ENCODE measurements around the gene DGKI.

DGKI gene

DNA sequence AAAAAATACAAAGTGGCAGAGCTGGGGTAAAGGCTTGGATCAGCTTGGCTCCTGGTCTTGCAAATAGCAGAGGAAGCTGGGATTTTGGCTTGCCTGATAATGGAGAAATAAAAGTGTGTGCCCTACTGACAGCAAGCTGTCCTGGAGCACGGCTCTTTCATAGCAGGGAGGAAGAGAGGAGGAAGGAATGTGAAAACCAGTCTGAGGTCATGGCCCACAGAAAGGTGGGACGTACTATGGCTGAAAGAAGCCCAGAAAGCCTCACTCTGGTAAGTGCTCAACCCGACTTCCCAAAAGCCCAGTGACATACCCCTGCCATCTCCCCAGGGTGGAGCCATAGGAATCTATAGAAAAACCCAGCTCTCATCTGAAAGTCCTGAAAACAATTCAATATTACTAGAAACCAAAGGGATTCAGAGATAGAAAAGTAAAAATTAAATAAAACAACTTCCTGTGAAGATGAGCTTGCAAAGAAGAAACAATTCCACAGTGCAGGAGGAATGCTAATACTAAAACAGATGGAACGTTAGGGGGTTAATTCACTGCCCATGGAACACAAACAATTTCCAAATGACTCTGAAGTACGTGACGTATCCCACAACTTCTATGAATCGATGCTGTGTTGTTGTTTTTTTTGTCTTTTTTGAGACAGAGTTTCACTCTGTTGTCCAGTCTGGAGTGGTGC is 256.6 kb downstream of the DGKI start:
- no peak for DNase-seq

DNA sequence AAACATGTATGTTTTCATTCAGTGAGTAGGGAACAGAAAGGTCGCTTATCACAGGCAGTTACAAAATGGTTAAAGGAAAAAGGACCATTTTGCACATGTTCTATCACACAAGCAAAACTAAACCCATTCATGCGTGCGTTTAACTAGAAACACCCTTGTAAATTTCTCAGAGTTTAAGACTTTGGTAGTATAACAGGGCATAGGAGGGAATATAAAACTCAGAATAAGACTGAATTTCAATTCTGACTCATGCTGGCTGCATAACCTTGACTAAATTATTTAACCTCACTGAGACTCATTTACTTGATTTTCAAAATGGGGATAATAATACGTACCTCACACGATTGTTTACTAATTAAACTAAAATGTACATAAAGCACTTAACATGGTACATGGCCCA is 259.4 kb downstream of the DGKI start:
- no peak for DNase-seq

DNA sequence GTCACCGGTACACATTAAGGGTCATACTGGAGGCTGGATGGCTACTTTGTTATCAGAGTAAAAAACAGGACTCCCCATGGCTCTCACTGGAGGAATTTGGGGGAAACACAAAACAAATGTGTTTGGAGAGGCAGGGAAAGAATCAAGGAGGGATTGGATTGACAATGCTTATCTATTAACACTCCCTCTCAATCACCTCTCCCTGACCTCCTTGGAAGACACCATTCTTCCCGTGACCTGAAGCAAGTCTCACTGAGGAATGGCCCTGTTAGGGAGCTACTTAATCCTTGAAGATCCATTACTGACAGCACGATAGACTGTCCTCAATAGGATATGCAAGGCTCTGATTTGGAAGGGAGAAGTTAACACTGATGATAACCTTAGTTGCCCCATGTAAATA is 261.2 kb downstream of the DGKI start:
- no peak for DNase-seq

DNA sequence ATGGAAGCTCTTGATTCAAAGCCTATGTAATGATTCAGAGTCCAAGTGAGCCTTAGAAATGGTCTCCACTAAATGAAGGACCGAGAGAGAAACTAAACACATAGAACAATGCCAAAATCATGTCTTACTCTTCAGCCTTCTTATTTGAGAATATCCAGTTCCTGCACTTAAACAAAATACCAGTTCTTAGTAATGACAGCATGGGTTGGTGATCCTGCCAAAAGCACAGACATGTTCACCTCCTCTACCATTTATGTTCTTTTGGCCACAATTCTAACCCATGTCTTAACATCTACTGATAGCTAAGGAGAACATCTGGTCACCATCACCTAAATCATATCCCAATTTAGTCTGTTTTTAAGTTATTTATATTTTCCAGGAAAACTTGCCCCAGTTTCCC is 263.6 kb downstream of the DGKI start:
- no peak for DNase-seq

DNA sequence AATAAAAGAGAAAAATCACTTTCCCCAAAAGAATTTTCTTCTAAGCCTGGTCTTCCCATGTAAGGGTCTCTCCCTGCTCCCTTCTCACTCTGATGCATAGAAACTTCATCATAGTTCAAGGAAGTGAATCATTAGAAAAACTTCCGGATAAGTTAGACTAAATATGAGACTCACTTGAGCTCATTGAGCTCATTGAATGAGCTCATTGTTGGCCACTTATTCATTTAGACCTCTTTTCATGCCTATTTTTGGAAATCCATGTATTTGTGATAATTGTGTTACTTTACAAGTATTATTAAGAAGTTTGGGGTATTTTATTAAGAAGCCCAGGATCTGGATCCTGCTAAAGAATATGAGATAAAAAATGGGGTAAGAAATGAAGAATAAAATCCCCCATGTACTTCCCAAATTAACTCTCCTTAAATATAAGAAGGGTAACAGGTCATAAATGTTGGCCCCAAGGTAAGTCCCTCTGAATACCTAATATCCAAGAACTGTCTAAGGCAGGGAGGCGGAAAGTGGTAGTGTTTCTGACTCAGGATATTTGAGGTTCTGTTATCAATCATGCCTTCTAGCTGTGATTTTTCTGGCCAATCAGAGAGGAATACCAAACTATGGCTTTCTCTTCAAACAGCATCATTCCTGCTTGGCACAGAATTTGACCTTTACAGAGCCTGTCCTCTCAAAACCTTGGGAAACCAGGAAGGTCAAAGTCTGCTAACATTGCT is 266.7 kb downstream of the DGKI start:
- no peak for DNase-seq

DNA sequence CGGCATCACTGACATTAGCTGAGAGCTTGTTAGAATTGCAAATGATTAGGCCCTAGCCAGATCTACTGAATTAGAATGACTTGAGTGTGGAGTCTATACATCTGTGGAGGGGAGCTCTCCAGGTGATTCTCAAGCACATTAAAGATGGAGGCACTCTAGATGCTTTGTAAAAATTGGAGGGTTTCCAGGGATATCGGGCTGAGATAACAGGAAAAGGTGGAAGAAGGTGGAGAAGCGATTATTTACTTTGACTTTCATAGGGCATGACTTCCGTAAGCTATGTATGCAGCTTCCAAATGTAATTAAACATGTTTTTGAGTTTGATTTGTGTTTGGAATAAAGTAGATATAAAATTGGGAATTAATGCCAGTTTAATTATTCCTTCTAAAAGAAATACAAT is 268.2 kb downstream of the DGKI start:
- DNase-seq: no peak

DNA sequence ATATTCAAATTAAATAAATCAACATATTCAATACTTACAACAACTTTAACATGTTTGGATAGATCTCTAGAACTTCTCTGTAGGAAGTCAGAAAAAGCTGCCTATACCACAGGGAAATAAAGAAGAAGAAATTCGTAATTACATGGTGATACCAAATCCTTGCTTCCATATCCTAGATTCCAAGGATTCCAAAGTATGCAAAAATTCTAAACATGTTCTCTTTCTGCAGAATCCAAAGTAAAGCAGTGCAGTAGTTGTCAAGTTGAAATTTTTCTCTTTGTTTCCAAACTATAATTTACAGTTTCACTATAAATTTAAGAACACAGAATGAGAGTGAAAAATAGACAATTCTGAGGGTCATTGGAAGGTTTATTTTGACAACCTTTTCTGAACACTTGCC is 269.6 kb downstream of the DGKI start:
- DNase-seq: no peak

DNA sequence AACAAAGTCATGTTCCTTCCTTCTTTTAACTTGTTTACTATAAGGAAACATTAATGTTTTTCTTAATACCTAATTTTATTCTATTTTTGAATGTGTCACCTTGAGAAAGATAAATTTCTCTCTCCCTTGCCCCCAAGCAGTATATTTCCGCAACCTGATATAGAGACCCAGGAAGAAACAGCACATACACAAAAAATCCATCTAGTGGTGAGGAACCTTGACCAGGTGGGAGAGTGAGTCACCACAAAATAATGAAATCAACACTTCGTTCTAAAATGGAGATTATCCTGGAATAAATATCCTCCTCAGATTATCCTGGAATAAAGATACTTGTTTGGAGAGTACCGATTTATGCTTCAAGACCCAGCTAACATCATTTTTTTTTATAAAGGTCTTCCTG is 270.3 kb downstream of the DGKI start:
- DNase-seq: no peak

DNA sequence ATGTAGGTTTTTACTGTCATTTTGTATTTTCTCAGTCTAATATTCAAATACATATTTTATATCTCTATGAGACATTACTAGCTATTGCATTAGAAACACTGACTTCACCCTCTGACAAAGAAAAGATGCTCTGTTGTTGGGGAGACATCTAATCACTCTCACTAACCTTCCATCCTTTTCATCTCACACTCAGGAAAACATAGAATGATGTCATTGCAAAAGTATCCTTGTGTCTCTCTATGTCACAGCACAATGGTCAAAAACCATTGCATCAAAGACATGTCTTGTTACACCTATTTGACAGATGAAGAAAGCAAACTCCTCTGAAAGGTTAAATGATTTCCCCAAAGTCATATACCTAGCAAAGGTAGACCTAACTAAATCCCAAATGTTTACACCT is 272.0 kb downstream of the DGKI start:
- DNase-seq: no peak

DNA sequence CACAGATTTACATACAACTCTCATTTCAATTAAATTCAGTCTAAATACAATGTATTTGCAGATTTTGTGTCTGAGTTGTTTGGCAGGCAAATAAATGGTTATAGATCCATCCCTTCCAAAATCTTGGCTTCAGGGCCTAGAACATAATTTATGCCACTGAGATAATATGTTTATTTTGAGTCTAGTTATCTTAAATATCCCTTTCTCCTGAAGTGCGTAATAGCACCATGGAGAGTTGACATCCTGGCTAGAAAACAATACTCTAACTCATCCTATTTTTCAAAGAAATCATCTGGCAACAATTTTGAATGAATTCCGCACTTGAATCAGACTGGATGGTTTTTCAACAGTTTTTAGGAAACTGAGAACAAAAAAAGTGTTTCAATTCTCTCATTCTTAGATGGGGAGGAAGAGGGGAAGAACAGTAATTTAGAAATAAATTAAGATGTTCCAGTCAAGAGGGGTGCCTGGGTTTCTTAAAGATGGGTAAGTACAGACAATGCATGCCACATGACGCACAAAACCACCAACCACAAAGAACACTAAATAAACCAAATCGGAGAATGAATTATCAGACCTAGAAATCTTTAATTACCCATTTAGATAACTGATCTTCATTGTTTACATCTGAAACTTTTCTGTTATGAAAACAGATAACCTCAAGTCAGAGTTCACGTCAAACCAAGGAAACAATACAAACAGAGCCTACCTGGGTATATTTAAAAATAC is 274.6 kb downstream of the DGKI start:
- no peak for DNase-seq

DNA sequence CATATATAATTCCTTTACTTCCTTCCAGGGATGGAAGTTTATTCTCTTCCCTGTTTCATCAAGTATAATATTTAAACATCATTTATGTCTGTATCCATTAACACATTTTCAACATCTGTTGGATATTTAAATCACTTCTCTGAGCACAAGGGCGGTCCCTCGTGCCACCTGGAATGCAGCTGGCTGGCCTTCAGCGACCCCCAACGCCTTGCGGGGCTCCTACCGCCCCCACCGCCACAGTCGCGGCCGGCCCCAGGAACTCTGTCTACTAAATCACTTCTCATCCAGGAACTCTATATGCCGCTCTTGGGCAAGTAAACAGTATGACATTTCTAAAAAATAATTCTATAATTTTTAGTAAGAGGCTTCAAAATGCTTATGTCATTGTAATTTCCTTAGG is 282.1 kb downstream of the DGKI start:
- DNase-seq: no peak

DNA sequence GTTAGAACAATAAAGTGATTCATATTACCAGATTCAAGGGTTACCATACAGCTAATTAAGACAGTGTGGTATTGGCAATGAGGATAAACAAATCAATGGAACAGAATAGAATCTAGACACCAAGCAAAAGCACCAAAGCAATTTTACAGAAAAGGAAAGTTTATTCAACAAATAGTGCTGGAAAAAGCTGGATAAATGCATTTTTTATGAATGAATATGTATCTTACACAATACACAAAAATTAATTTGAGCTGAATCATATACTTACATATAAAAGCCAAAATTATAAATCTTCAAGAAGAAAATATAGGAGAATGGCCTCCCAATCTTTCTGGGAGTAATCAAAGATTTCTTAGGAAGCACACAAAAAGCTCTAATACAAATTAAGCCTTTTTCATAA is 282.8 kb downstream of the DGKI start:
- no peak for DNase-seq

DNA sequence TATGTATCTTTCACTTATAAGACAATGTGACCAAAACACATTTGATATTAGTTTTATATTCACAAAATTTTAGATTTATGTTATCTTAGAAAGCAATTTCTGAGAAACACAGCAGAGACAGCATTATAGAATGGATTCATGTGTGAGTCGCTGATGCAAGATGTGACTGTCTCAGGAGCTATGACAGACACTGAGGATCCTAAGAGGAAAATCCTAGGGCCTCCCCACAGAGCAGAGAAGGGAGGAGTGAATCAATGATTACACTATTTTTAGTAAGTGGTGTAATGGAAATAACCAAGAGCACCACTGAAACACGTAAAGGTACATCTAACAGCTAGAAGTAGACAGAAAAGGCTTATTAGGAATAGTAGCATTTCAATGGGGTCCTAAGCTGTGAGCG is 299.3 kb downstream of the DGKI start:
- DNase-seq: no peak

DNA sequence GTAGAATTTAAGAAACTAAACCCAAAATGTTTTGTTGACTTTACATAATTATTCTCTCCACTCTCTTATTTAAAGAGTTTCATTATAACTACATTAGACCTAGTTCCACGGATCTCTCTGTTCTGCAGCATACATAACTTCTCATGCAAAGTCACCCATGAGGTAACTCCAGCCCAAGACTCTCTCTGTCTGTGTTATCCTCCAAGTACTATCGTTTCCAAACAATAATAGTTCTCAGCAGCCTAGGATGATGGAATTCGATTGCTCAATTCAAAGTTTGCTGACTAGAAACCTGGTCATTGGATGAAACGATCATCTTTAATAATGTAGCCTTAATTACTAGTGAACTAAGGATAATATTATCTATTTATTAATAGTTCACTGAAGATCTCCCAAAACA is 300.1 kb downstream of the DGKI start:
- DNase-seq: no peak

DNA sequence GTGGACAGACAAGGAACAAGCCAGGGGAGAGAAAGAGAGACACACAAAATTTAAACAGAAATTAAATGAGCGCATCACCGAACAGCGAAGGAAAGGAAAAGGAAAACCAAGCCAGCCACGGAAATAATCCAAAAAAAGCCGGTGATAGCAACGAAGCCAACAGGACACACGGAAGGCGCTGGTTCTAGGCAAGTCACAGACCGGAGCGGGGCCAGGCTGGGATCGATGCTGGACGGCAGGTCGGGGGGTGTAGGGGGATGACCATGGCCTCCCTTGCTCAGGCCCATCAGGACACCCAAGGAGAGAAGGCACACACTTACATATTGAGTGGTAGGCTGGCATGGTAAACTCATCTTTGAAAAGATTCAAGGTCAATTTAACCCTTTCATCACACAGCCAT is 300.8 kb downstream of the DGKI start:
- no peak for DNase-seq

DNA sequence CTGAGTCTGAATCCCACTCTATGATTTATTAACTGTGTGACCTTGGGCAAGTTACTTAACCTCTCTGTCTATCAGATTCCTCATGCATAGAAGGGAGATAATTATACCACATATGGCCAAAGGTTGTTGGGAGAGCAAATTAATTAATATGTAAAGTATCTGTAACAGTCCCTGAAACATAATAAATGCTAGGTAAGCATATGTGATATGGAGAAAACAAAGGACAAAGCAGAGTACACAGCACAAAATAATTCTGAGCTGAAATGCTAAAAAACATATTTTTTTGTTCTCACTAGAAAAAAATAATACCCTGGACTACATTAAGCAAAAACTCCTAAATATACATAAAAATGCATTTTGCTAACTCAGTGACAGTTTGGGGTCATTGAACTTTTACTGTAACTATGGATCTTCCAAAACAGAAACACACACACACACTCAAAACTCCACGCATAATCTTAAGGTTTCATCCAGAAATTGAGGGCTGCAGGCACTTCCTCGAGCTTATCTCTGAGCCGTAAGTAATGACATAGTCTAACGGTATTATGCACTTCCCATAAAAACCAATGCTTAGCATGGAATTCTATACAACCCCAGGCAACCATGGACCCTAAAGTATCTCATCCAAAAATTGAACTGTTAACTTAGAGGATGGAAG is 301.6 kb downstream of the DGKI start:
- DNase-seq: no peak

DNA sequence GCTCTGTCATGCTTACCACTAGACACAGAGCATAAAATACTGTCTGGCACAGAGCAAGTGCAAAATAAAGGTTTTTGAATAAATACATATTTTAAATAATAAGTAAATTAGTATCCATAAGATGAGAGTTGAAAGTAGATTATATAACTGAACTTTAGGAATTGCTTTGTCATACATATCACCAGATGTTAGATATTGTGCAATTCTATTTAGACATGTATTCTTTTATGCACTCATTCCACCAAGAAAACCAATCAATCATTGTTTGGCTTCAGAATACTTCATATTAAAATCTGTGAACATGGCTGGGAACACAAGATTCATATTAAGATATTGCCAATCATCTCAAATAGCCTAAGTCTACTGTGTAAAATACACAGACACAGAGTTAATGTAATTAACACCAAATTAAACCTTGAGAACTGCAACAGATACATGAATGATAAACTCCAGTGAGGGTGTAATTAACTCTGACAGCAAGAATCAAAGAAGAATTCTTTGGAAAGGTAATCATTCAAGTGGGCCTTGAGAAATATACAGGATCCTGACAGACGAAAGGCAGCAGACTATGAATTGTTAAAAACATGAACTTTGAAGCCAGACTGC is 302.2 kb downstream of the DGKI start:
- no peak for DNase-seq

DNA sequence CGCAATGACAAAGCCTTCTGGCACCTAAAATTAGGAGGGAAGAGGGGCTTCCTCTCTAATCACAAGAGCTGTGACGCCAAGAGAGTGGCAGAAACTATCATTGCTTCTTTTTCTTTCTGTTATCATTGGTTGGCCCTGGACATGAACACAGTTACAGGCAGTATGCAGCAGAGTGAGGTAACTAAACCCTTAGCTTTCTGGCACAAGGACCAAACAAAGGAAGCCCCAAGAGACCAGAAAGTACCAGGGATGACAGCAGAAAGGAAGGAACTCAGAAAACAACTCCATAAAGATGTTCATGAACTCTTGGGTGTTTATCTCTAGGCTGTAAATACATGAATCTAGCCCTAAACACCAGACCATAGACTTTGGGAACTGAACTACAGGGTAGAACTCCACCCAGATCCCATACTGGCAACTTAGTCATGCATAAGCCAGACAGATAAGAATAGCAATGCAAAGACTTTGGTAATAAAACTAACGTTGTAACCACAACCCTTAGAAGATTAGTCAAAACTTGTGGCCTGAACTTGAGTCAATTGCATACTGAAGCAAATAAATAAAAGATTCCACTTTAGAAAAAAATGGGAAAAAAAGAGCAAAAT is 307.6 kb downstream of the DGKI start:
- no peak for DNase-seq

DNA sequence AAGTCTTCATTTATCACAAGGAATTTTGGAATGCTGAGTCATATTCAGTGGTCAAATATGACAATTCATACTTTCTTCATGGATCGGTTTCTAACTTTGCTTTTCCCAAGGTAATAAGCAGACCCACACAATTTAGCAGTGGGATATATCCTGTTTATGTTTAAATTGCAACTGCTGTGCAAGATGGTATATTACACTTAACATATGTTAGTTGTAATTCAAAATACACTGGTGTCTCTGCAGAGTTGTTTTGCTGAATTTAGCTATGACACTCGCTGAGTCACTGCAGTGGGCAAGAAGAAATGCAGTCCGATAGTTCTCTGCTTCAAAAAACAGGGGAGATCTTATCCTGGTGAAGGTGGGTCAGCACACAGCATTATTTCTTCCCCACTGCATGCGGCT is 308.4 kb downstream of the DGKI start:
- DNase-seq: no peak

DNA sequence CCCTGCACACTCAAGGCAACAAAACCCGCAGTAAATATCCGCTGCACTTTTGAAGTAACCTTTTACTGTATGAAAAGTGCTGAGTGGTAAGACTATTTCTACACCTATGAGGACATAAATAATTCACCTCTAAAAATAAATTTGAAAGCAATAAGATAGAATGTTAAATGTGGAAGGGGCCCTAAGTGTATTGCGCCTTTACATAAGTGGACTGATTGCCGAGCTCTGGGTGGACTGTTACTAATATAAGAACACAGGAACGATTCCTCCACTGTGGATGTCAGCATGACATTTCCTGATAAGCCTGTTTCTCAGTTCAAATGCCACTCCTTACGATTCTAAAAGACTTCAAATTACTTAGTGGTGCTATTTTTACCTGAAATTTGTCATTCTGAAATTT is 311.2 kb downstream of the DGKI start:
- no peak for DNase-seq

DNA sequence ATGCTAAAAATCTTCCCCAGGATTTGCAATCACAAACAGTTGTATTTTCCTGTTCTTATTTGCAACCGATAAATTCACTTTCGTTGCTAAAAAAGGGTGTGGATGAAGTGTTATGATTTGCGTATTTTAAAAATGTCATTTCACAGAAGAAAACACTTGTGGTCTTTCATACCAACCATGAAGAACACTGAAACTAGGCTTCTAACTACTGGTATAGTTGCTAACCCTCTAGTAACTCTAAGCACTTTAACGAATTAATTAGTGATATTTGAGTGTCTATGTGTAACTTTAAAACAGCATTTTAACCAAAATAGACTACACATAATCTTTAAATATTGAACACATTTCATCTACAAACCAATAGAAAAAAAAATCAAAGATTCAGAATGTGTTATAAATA is 315.1 kb downstream of the DGKI start:
- no peak for DNase-seq

DNA sequence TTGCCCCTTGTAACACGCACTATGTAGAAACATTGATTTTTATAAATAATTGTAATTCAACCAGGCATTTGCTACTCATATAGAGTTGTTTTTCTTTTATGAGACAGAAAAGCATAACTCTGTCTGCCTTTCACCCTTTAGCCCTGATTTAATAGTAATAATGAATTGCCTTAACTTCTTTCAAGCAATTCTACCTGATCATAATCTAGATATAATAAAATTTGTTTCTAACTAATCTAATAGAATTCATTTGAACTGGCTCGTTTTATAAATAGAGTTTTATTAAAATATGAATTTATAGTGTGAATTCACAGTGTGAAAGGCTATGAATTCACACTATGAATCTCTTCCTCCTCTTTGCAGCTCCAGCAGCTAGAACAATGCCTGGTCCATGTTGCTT is 319.1 kb downstream of the DGKI start:
- no peak for DNase-seq

DNA sequence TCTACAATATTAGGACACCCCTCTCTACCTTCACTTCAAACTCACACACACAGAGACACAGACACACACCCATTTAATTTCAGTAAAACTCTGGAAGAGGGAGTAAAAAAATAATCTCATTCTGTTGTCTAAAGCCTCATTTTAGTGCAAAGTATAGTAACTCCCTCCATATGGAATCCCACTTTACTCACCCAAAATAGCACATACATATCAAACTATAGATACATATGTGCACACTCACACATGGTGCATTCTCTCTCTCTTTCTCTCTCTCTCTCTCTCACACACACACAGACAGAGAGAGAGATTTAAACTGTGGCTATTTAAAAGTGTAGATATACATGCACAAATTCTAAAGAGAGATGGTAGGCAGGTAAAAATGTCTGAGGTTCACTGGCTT is 323.6 kb downstream of the DGKI start:
- no peak for DNase-seq
